SHP77 (cell line): ENCODE results near the gene METTL5.

Experiments used
- DNase-seq, 2 experiments: peaks; one replicate each; lab custom pipeline; 2025; lab: John Stamatoyannopoulos, UW

Gene METTL5

GRCh38 chr2:169781249-169782013, 43.3 kb downstream of the METTL5 start:
- DNase-seq: no peak

DNA sequence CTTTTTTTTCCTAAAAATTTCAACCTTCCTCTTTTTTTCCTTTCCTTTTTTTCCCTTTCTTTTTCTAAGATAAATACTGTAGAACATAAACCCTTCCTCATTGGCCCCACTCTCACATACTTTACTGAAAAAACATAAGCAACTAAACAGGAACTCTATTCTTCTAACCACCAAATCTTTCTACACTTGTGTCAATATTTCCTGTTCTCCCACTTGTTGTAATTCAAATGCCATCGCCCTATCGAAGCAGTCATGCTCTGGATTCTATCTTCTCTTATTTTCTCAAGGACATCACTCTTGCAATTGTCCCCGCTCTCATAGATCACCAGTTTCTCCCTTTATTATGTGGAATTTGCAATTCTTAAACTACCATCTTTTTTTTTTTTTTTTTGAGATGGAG, 46.3 kb downstream of the METTL5 start:
- no peak for DNase-seq

GRCh38 chr2:169776252-169776761, 48.4 kb downstream of the METTL5 start:
- no peak for DNase-seq

- no peak for DNase-seq
Measured at GRCh38 chr2:169775765-169776164, 48.9 kb downstream of the METTL5 start.

DNA sequence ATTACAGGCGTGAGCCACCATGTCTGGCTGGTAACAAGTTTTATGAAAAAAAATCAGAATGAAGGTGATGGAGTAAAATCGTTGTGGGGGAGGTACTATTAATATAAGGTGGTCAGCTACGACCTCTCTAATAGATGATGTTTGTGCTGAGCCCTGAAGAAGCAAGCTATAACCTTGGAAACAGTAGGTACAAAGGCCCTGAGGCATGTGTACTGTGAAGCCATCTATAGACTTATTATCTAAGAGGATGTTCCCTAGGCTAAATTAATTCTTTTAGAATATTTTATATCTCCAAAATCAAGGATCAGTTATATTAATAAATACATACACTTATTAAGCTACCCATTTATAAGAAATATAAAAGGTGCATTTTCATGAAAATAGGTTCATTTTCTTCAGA, 49.4 kb downstream of the METTL5 start:
- DNase-seq: no peak

- no peak for DNase-seq
Measured at GRCh38 chr2:169772651-169773050, 52.1 kb downstream of the METTL5 start.

DNA sequence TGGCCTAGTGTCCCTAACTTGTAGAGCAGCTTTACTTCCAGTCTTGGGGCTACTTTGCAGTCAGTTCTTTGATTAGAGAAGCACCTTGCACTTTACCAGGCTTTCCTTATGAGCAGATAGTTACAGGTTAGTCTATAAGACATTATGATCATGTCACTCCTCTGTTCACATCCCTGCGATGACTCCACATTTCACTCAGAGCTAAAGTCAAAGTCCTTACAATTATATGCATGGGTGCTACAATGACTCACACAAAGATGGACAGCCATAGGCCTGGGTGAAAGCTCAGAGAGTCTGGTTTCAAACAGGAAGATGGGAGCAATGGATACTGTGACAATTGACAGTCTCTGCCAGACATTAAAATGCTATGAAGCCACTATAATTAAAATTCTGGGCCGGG, 53.1 kb downstream of the METTL5 start:
- DNase-seq: no peak

- no peak for DNase-seq
Measured at GRCh38 chr2:169771021-169771420, 53.7 kb downstream of the METTL5 start.

DNA sequence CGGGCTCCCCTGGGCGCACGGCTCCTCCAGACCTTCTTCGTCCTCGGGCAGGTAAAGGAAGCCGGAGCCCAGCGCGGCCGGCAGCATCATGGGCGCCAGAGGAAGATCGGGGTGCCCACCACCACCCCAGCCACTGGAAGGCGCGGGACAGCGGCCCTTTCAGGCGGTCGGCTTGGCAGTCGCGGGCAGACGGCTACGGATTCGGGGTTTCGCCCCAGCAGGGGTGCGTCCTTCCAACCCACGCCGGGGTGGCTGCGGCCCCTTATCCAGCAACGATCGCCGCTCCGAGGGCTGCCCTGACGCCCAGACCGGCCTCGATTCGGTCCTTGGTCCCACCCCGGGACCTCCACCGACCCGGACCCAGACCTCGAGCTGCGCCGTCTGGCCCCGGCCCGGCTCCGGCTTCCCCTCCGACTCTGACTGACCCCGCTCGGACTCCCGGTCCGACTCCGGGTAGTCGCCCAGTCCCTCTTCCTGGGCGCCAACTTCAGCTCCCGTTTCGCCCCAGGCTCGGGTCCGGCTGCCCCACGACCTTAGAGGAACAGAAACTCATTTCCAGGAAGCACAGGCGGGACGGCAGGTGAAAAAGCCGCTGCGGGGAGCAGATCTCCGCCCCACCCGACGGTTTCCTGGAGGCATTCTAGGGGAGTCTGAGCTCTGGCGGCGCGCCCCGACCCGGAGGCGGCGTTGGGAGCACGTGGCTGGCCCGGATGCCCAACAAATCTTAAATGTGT, 56.3 kb downstream of the METTL5 start:
- DNase-seq: no peak

DNA sequence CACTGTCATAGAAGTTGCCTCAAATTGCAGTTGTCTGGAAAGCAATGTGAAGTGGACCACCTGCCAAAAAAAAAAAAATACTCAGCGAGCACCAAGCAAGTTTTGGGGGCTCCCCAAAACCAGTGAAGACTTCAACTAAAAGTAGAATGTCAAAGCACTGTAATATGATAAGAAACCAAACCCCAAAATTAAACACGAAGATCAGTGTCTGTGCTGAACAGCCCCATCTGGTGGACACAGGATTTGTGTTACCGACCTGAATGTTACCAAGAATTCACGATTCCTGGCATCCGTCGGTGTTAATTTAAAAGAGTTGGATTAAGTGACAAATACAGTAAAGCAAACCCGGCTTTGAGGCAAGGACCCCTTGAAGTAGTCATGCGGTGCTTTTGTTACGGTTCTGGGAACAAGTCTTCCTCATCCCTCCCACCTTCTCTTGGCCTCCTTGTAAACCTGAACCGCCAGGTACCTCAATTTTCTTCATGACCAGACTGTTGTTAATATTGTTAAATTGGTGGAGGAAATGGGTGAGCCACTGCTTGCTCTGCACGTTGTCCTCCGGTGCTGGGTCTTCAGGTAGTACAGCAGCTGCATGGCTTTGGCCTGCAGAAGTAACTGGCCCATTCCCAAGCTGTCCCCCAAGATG, 57.3 kb downstream of the METTL5 start:
- DNase-seq: peak in 1 of 2 experiments; percentile 34

- no peak for DNase-seq
Measured at GRCh38 chr2:169765523-169765922, 59.2 kb downstream of the METTL5 start.

GRCh38 chr2:169761970-169762292, 62.8 kb downstream of the METTL5 start:
- DNase-seq: no peak
